Measurements from ENCODE around the gene CALD1. TPM values are rescaled to one million over a fixed set of nuclear protein-coding genes. Genes with fewer than 3 reads are reported as not detected.

The CALD1 gene
- polyA plus RNA-seq, 2 of the 4 experiments (the other 2 are of a cell fraction): 136 to 150 TPM

DNA sequence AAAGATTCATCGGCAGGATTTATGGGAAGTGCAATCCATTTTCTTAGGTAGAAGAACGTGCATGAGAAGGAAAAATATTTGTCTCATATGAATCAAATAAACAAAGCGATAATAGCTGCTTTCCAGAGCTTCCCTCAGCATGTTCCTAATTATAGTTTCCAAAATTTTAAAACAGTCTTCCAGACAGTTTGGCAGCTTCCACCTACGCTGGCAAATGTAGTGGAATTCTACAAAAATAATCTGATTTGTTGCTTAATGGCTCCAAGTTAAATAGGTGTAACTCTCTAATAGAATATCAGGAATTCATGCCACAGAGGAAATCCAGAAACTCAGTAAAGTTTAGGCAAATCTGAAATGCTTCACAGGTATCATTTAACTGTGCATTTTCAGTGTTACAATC, 183.6 kb downstream of the CALD1 start (continued):
- no peak for TF ChIP-seq ELK1 (IDR thresholded peaks at IDR 0.05; ENCODE audit: low read depth, low read length)
- no peak for TF ChIP-seq PHF8 (IDR thresholded peaks at IDR 0.05; ENCODE audit: borderline replicate concordance, low read depth)
- TF ChIP-seq RCOR1 (IDR thresholded peaks at IDR 0.05; ENCODE audit: low read depth, low read length): no peak
- TF ChIP-seq KDM1A (IDR thresholded peaks at IDR 0.05; ENCODE audit: low read depth): no peak
- TF ChIP-seq, protein P1, sequence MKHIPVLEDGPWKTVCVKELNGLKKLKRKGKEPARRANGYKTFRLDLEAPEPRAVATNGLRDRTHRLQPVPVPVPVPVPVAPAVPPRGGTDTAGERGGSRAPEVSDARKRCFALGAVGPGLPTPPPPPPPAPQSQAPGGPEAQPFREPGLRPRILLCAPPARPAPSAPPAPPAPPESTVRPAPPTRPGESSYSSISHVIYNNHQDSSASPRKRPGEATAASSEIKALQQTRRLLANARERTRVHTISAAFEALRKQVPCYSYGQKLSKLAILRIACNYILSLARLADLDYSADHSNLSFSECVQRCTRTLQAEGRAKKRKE (CRISPR knock-in tag; IDR thresholded peaks at IDR 0.05; ENCODE audit: low read depth): no peak
- TF ChIP-seq CEBPB (IDR thresholded peaks at IDR 0.05): no peak
- no peak for TF ChIP-seq NR3C1 (IDR thresholded peaks at IDR 0.05)
- TF ChIP-seq, protein P2, sequence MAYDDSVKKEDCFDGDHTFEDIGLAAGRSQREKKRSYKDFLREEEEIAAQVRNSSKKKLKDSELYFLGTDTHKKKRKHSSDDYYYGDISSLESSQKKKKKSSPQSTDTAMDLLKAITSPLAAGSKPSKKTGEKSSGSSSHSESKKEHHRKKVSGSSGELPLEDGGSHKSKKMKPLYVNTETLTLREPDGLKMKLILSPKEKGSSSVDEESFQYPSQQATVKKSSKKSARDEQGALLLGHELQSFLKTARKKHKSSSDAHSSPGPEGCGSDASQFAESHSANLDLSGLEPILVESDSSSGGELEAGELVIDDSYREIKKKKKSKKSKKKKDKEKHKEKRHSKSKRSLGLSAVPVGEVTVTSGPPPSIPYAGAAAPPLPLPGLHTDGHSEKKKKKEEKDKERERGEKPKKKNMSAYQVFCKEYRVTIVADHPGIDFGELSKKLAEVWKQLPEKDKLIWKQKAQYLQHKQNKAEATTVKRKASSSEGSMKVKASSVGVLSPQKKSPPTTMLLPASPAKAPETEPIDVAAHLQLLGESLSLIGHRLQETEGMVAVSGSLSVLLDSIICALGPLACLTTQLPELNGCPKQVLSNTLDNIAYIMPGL (CRISPR knock-in tag; IDR thresholded peaks at IDR 0.05; ENCODE audit: borderline replicate concordance): no peak
- TF ChIP-seq FOXS1 (CRISPR knock-in tag; IDR thresholded peaks at IDR 0.05): no peak
- TF ChIP-seq JUN (IDR thresholded peaks at IDR 0.05): no peak
- TF ChIP-seq EHMT2 (IDR thresholded peaks at IDR 0.05; ENCODE audit: low read depth): no peak

DNA sequence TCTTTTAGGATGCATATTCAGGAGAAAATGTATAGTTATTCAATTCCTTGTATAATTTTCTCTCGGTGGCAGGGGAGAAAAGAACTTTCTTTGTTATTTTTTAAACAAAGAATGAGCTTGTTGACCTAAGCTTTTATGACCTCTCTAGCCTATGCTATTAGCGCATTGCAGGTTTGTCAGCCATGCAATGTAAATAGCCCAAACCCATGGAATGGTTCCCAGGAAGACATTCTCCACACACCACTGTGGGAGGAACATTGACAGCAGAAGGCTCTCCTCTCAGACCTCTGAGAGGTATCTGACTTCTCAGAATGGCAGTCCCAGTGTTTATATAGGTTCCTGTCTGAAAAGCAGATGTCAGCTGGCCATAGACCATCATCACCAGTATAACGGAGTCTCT, 187.3 kb downstream of the CALD1 start:
- no peak for DNase-seq (ENCODE audit: low read depth in 1 of 2, low spot score in 1 of 2)
- no peak overlapping the region for H3K4me3 ChIP-seq
- ChIA-PET POLR2A (no interaction called here), CTCF (interaction anchor here (0.6 to 2.1 kb wide), 4 partner anchors 11 to 486 kb away, joined by 3 to 7 read pairs (median 3); partner anchors contain the start of gene AGBL3)
- H3K27ac ChIP-seq: no peak overlapping the region
- no peaks in the 10 kb centered on the region for H3K4me1 ChIP-seq
- WGBS (ENCODE audit: missing lambda C conversion rate): 81% methylated on average over 3 of the region's 3 CpGs
- TF ChIP-seq, protein P3, sequence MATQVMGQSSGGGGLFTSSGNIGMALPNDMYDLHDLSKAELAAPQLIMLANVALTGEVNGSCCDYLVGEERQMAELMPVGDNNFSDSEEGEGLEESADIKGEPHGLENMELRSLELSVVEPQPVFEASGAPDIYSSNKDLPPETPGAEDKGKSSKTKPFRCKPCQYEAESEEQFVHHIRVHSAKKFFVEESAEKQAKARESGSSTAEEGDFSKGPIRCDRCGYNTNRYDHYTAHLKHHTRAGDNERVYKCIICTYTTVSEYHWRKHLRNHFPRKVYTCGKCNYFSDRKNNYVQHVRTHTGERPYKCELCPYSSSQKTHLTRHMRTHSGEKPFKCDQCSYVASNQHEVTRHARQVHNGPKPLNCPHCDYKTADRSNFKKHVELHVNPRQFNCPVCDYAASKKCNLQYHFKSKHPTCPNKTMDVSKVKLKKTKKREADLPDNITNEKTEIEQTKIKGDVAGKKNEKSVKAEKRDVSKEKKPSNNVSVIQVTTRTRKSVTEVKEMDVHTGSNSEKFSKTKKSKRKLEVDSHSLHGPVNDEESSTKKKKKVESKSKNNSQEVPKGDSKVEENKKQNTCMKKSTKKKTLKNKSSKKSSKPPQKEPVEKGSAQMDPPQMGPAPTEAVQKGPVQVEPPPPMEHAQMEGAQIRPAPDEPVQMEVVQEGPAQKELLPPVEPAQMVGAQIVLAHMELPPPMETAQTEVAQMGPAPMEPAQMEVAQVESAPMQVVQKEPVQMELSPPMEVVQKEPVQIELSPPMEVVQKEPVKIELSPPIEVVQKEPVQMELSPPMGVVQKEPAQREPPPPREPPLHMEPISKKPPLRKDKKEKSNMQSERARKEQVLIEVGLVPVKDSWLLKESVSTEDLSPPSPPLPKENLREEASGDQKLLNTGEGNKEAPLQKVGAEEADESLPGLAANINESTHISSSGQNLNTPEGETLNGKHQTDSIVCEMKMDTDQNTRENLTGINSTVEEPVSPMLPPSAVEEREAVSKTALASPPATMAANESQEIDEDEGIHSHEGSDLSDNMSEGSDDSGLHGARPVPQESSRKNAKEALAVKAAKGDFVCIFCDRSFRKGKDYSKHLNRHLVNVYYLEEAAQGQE (IDR thresholded peaks at IDR 0.05): no peak
- no peak for TF ChIP-seq RCOR1 (IDR thresholded peaks at IDR 0.05; ENCODE audit: low read depth, low read length)
- no peak for TF ChIP-seq FOSB (CRISPR knock-in tag; IDR thresholded peaks at IDR 0.05)
- TF ChIP-seq, protein P2 (CRISPR knock-in tag; IDR thresholded peaks at IDR 0.05; ENCODE audit: borderline replicate concordance): no peak
- TF ChIP-seq USF2 (IDR thresholded peaks at IDR 0.05): no peak
- no peak for TF ChIP-seq BCL3 (IDR thresholded peaks at IDR 0.05)
- TF ChIP-seq HOXB13 (CRISPR knock-in tag; IDR thresholded peaks at IDR 0.05; ENCODE audit: low read depth): no peak
- TF ChIP-seq JUN (IDR thresholded peaks at IDR 0.05): no peak
- TF ChIP-seq, protein P4, sequence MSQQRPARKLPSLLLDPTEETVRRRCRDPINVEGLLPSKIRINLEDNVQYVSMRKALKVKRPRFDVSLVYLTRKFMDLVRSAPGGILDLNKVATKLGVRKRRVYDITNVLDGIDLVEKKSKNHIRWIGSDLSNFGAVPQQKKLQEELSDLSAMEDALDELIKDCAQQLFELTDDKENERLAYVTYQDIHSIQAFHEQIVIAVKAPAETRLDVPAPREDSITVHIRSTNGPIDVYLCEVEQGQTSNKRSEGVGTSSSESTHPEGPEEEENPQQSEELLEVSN (IDR thresholded peaks at IDR 0.05; ENCODE audit: borderline replicate concordance, low read depth): no peak
- TF ChIP-seq MAZ (IDR thresholded peaks at IDR 0.05; ENCODE audit: borderline replicate concordance, low read depth, low read length): no peak
- TF ChIP-seq RNF2 (IDR thresholded peaks at IDR 0.05; ENCODE audit: borderline replicate concordance, low read depth): no peak
- TF ChIP-seq KDM5A (IDR thresholded peaks at IDR 0.05): no peak
- no peak for TF ChIP-seq GATA3 (IDR thresholded peaks at IDR 0.05; ENCODE audit: borderline replicate concordance)
- TF ChIP-seq ESRRA (IDR thresholded peaks at IDR 0.05; ENCODE audit: borderline replicate concordance, low read length): no peak
- no peak for FAIRE-seq
- no peak overlapping the region for H3K4me2 ChIP-seq
- no peaks in the 10 kb centered on the region for H3K9me3 ChIP-seq
- no peak for ATAC-seq

Data from A549 (cell line).